ENCODE data around the gene COL4A3.

- TF ChIP-seq CTCF (IDR thresholded peaks at IDR 0.05): no peak
- TF ChIP-seq POLR2A (IDR thresholded peaks at IDR 0.05): no peak
These were observed 161.4 kb downstream of the COL4A3 start for GRCh38 chr2:227325839-227326195.
